MM.1S (cell line): ENCODE data around the gene UXS1.
A peak's percentile ranks its signal among the peaks of the same experiment; 100 is the strongest.

Experiments
- DNase-seq: peaks from one replicate; pipeline ENCODE4 v3.0.0-alpha.2; 2015
- H2AFZ ChIP-seq: fragments of 300-600 bp; sonication (generic); 2 replicates; pipeline ENCODE4 v1.6.0; 2016; ENCODE audit warnings: antibody characterized with exemption, low read length
- H3F3A ChIP-seq: fragments of 300-600 bp; sonication (generic); 2 replicates; pipeline ENCODE4 v1.6.1; 2016; ENCODE audit warnings: mild to moderate bottlenecking, antibody characterized with exemption, low read length, moderate library complexity, mixed read lengths; ENCODE audit not compliant: insufficient read depth
- H3K27ac ChIP-seq: fragments of 300-600 bp; sonication (generic); 2 replicates; pipeline ENCODE4 v1.5.1; 2016; ENCODE audit warnings: mild to moderate bottlenecking, low read length
- H3K27me3 ChIP-seq: fragments of 300-600 bp; sonication (generic); replicated peaks from 2 replicates; pipeline ENCODE4 v1.6.0; 2016; ENCODE audit warnings: low read length; ENCODE audit not compliant: insufficient read depth
- H3K36me3 ChIP-seq: fragments of 300-600 bp; sonication (generic); replicated peaks from 2 replicates; pipeline ENCODE4 v1.6.1; 2016; ENCODE audit warnings: mild to moderate bottlenecking, low read length, mixed read lengths; ENCODE audit not compliant: insufficient read depth
- H3K4me1 ChIP-seq: fragments of 300-600 bp; sonication (generic); 2 replicates; pipeline ENCODE4 v1.6.1; 2016; ENCODE audit warnings: low read length, mixed read lengths
- H3K4me2 ChIP-seq: fragments of 300-600 bp; sonication (generic); 2 replicates; pipeline ENCODE4 v1.6.0; 2016; ENCODE audit warnings: low read depth, low read length
- H3K4me3 ChIP-seq: fragments of 300-600 bp; sonication (generic); 2 replicates; pipeline ENCODE4 v1.5.1; 2016; ENCODE audit warnings: low read length, mixed read lengths
- H3K79me2 ChIP-seq: fragments of 300-600 bp; sonication (generic); 2 replicates; pipeline ENCODE4 v1.6.1; 2016; ENCODE audit warnings: mixed run types, low read length, mixed read lengths
- H3K9ac ChIP-seq: fragments of 300-600 bp; sonication (generic); 2 replicates; pipeline ENCODE4 v1.6.1; 2016; ENCODE audit warnings: low read length, mixed read lengths
- H3K9me2 ChIP-seq: fragments of 300-600 bp; sonication (generic); replicated peaks from 2 replicates; pipeline ENCODE4 v1.6.1; 2016; ENCODE audit warnings: mild to moderate bottlenecking, low read length, mixed read lengths; ENCODE audit not compliant: insufficient read depth
- H3K9me3 ChIP-seq: fragments of 300-600 bp; sonication (generic); replicated peaks from 2 replicates; pipeline ENCODE4 v1.6.1; 2016; ENCODE audit warnings: mild to moderate bottlenecking, low read length, mixed read lengths; ENCODE audit not compliant: insufficient read depth
- H4K20me1 ChIP-seq: fragments of 300-600 bp; sonication (generic); 2 replicates; pipeline ENCODE4 v1.6.1; 2016; ENCODE audit warnings: mild to moderate bottlenecking, low read length, moderate library complexity, mixed read lengths; ENCODE audit not compliant: insufficient read depth
- CTCF ChIP-seq: fragments of 300-600 bp; sonication (generic); IDR thresholded peaks from 2 replicates; pipeline ENCODE4 v1.5.1; 2016; ENCODE audit warnings: antibody characterized with exemption, low read length, mixed read lengths
- EZH2 ChIP-seq: fragments of 300-600 bp; sonication (generic); optimal IDR thresholded peaks from 2 replicates; pipeline ENCODE3; 2017; ENCODE audit warnings: low read depth, mild to moderate bottlenecking, antibody characterized with exemption, low read length, mixed read lengths
- EZH2phosphoT487 ChIP-seq: fragments of 300-600 bp; sonication (generic); IDR thresholded peaks from 2 replicates; pipeline ENCODE4 v1.6.1; 2018; ENCODE audit warnings: antibody characterized with exemption, low read length

The UXS1 gene

GRCh38 chr2:106089611-106090010, 104.5 kb downstream of the UXS1 start:
- Histone ChIP-seq H3K79me2 (no peaks in the 10 kb centered on the region), H3K4me2 (no peak overlapping the region), H3K4me3 (no peak overlapping the region), H3K9me3 (no peaks in the 10 kb centered on the region), H2AFZ (no peak overlapping the region), H3K36me3 (no peaks in the 10 kb centered on the region), H4K20me1 (no peaks in the 10 kb centered on the region), H3K9ac (no peak overlapping the region), H3K27me3 (no peaks in the 10 kb centered on the region), H3F3A (no peaks in the 10 kb centered on the region), H3K4me1 (no peaks in the 10 kb centered on the region), H3K9me2 (no peaks in the 10 kb centered on the region), H3K27ac (no peak overlapping the region)
- no peak for DNase-seq
- TF ChIP-seq CTCF (no peak), EZH2phosphoT487 (no peak), EZH2 (no peak)

- Histone ChIP-seq H4K20me1 (no peaks in the 10 kb centered on the region), H3K9me3 (no peaks in the 10 kb centered on the region), H3K36me3 (no peaks in the 10 kb centered on the region), H2AFZ (no peak overlapping the region), H3K4me2 (peak overlapping the region; percentile 6; the same call in 1 of the 2 replicates), H3K9me2 (no peaks in the 10 kb centered on the region), H3K27ac (no peak overlapping the region), H3K79me2 (no peaks in the 10 kb centered on the region), H3K4me3 (no peak overlapping the region), H3K27me3 (no peaks in the 10 kb centered on the region), H3K4me1 (no peaks in the 10 kb centered on the region), H3F3A (no peaks in the 10 kb centered on the region), H3K9ac (no peak overlapping the region)
- DNase-seq, result peak; percentile 62
- TF ChIP-seq CTCF (peak; percentile 63), EZH2phosphoT487 (no peak)
These were observed 108.7 kb downstream of the UXS1 start for GRCh38 chr2:106085181-106085940.

- Histone ChIP-seq H3K36me3 (no peaks in the 10 kb centered on the region), H3K4me2 (no peak overlapping the region), H3K9ac (no peak overlapping the region), H3K9me2 (no peaks in the 10 kb centered on the region), H3K4me3 (no peak overlapping the region), H3K79me2 (no peaks in the 10 kb centered on the region), H3F3A (no peaks in the 10 kb centered on the region), H3K9me3 (no peaks in the 10 kb centered on the region), H3K4me1 (no peaks in the 10 kb centered on the region), H3K27me3 (no peaks in the 10 kb centered on the region), H2AFZ (no peak overlapping the region), H3K27ac (no peak overlapping the region), H4K20me1 (no peaks in the 10 kb centered on the region)
- TF ChIP-seq EZH2phosphoT487 (no peak), CTCF (no peak), EZH2 (no peak)
- DNase-seq, result no peak
These were observed 113.1 kb downstream of the UXS1 start for GRCh38 chr2:106080959-106081358.
